HCT116 (cell line): ENCODE measurements around the gene SYNJ2. TPM values are rescaled to one million over a fixed set of nuclear protein-coding genes. Genes with fewer than 3 reads are reported as not detected.

Source experiments
- ATAC-seq: fragments of 200-7000 bp; cut with Tn5 transposase; 2 replicates; pipeline ENCODE4 v1.9.1; 2020; ENCODE audit warnings: mild to moderate bottlenecking, moderate library complexity
- BruUV-seq: library from RNA; stranded (reverse); fragments of 400-500 nt; replicated peaks from 2 replicates; lab custom pipeline; 2021; lab: Mats Ljungman, UMichigan
- CTCF ChIA-PET: fragments of 300-600 bp; sonication (Branson Sonifier 250); formaldehyde crosslinking; loops from one replicate; lab custom pipeline; 2021; ENCODE audit warnings: antibody characterized with exemption; lab: Charles Lee
- POLR2A ChIA-PET: fragments of 300-600, 350-600 bp; sonication (Branson Sonifier 250); formaldehyde crosslinking; loops from one replicate; lab custom pipeline; 2021; ENCODE audit warnings: antibody characterized with exemption; lab: Charles Lee
- RAD21 ChIA-PET, 2 experiments: fragments of 300-600 bp; sonication (Branson Sonifier 250); formaldehyde crosslinking; loops; one replicate each; lab custom pipeline; 2023; ENCODE audit warnings: low total read pairs in 2 of 2; ENCODE audit not compliant: uncharacterized antibody in 2 of 2, unreplicated experiment in 2 of 2, low non-redundant PET in 1 of 2; lab: Charles Lee
- DNase-seq: peaks from one replicate; pipeline ENCODE4 v3.0.0-alpha.2; 2010; ENCODE audit warnings: low read depth, low spot score
- H2AFZ ChIP-seq: fragments of 200-600 bp; shearing (Covaris generic), sonication (generic); 2 replicates; pipeline ENCODE4 v1.6.1; 2017; ENCODE audit warnings: low read depth, mixed run types, mixed read lengths, antibody characterized with exemption, low read length; ENCODE audit not compliant: poor library complexity, severe bottlenecking
- H3K27ac ChIP-seq: 2 replicates; pipeline ENCODE4 v1.5.1; 2012; ENCODE audit warnings: low read depth, low read length
- H3K27me3 ChIP-seq: fragments of 200-600 bp; sonication (generic); 2 replicates; pipeline ENCODE4 v1.6.1; 2016; ENCODE audit warnings: mixed run types, low read length, mixed read lengths; ENCODE audit not compliant: insufficient read depth
- H3K36me3 ChIP-seq, 2 experiments: fragments of 200-500 bp in 1 of 2; fragments of 200-600 bp in 1 of 2; sonication (Bioruptor generic) in 1 of 2; sonication (generic) in 1 of 2; 2 replicates each; pipeline versions ENCODE4 v1.5.1 to v1.6.1; 2014 to 2016; ENCODE audit warnings: low read length in 2 of 2, inconsistent platforms in 1 of 2, mixed read lengths in 1 of 2, mixed run types in 1 of 2; ENCODE audit not compliant: insufficient read depth in 2 of 2, control insufficient read depth in 1 of 2
- H3K4me1 ChIP-seq, 2 experiments: fragments of 200-600 bp in 1 of 2; sonication (generic) in 1 of 2; 2 replicates each; pipeline versions ENCODE4 v1.5.1 to v1.6.1; 2012 to 2017; ENCODE audit warnings: low read length in 2 of 2, inconsistent platforms in 1 of 2, mild to moderate bottlenecking in 1 of 2, mixed read lengths in 1 of 2, mixed run types in 1 of 2, moderate library complexity in 1 of 2; ENCODE audit not compliant: insufficient read depth in 2 of 2, control insufficient read depth in 1 of 2
- H3K4me2 ChIP-seq: fragments of 200-600 bp; sonication (generic); 2 replicates; pipeline ENCODE4 v1.6.1; 2017; ENCODE audit warnings: mixed run types, low read length, mixed read lengths
- H3K4me3 ChIP-seq, 2 experiments: fragments of 200-600 bp in 1 of 2; sonication (generic) in 1 of 2; replicated peaks in 1 of 2; 2 replicates each; pipeline ENCODE4 v1.5.1; 2011 to 2016; ENCODE audit warnings: low read length in 2 of 2, control low read depth in 1 of 2, low read depth in 1 of 2, mild to moderate bottlenecking in 1 of 2, mixed read lengths in 1 of 2, mixed run types in 1 of 2
- H3K79me2 ChIP-seq: fragments of 200-600 bp; sonication (generic); 2 replicates; pipeline ENCODE4 v1.6.1; 2017; ENCODE audit warnings: mild to moderate bottlenecking, mixed run types, low read length, moderate library complexity, mixed read lengths; ENCODE audit not compliant: insufficient read depth
- H3K9ac ChIP-seq: fragments of 200-600 bp; sonication (generic); 2 replicates; pipeline ENCODE4 v1.6.1; 2016; ENCODE audit warnings: low read length, mixed read lengths
- H3K9me2 ChIP-seq: fragments of 200-600 bp; sonication (generic), shearing (Covaris generic); 2 replicates; pipeline ENCODE4 v1.6.1; 2017; ENCODE audit warnings: mixed run types, mild to moderate bottlenecking, moderate library complexity; ENCODE audit not compliant: insufficient read depth
- H3K9me3 ChIP-seq, 2 experiments: fragments of 200-500 bp in 1 of 2; fragments of 200-600 bp in 1 of 2; sonication (Bioruptor generic) in 1 of 2; sonication (generic) in 1 of 2; 2 replicates each; pipeline ENCODE4 v1.6.1; 2014 to 2017; ENCODE audit warnings: low read length in 2 of 2, mixed read lengths in 2 of 2, inconsistent platforms in 1 of 2, low read depth in 1 of 2, mild to moderate bottlenecking in 1 of 2, mixed run types in 1 of 2, moderate library complexity in 1 of 2; ENCODE audit not compliant: control insufficient read depth in 1 of 2, insufficient read depth in 1 of 2
- H4K20me1 ChIP-seq: fragments of 200-600 bp; sonication (generic), shearing (Covaris generic); 2 replicates; pipeline ENCODE4 v1.6.1; 2017; ENCODE audit warnings: mixed run types, mild to moderate bottlenecking, moderate library complexity; ENCODE audit not compliant: insufficient read depth
- CBX3 ChIP-seq: IDR thresholded peaks from 2 replicates; pipeline ENCODE4 v1.6.1; 2012; ENCODE audit warnings: low read depth
- EGR1 ChIP-seq: IDR thresholded peaks from 2 replicates; pipeline ENCODE4 v1.6.1; 2012; ENCODE audit warnings: low read depth
- JUND ChIP-seq: IDR thresholded peaks from 2 replicates; pipeline ENCODE4 v1.6.1; 2012
- MAX ChIP-seq: IDR thresholded peaks from 2 replicates; pipeline ENCODE4 v1.6.1; 2012
- RAD21 ChIP-seq: IDR thresholded peaks from 2 replicates; pipeline ENCODE4 v1.6.1; 2012; ENCODE audit warnings: low read depth, mild to moderate bottlenecking
- REST ChIP-seq: IDR thresholded peaks from 2 replicates; pipeline ENCODE4 v1.6.1; 2012; ENCODE audit warnings: low read depth
- SRF ChIP-seq: IDR thresholded peaks from 2 replicates; pipeline ENCODE4 v1.6.1; 2012; ENCODE audit warnings: low read depth
- ZFX ChIP-seq: fragments of 450-650 bp; IDR thresholded peaks from 2 replicates; pipeline ENCODE4 v1.6.1; 2017
- intact Hi-C: fragments of 100-400 bp; cut with micrococcal nuclease; formaldehyde crosslinking; loops from 2 replicates; pipeline ENCODE4 v1.10.0; 2022
- total RNA-seq: library from RNA; stranded (reverse); gene quantifications from one replicate; pipeline ENCODE4 v1.2.1, GENCODE V29; 2021; ENCODE audit not compliant: unreplicated experiment

Gene SYNJ2
- total RNA-seq, 1 experiment from 2014 or later: 23.9 TPM

- no peak for TF ChIP-seq REST
- no peak for TF ChIP-seq RAD21
Measured at GRCh38 chr6:158011980-158012566, 30.4 kb downstream of the SYNJ2 start (continued).

- intact Hi-C loops: no loop called here
- Histone ChIP-seq H3K79me2 (peaks cover 47% of the 10 kb centered on the region), H3K9me2 (no peaks in the 10 kb centered on the region), H3K4me2 (no peak overlapping the region), H3K27me3 (no peaks in the 10 kb centered on the region), H3K4me3 (no peak overlapping the region), H3K36me3 (peaks cover 0 to 3% of the 10 kb centered on the region in 2 experiments; a peak in 1 of 4 replicates), H2AFZ (no peak overlapping the region), H4K20me1 (no peaks in the 10 kb centered on the region), H3K4me1 (no peaks in the 10 kb centered on the region; a peak in 2 of 4 replicates), H3K9ac (no peak overlapping the region), H3K9me3 (no peaks in the 10 kb centered on the region), H3K27ac (no peak overlapping the region)
- ChIA-PET CTCF (interaction anchor here (1.0 kb wide), 1 partner anchor 58 kb away, joined by 3 read pairs; no protein-coding TSS in a partner anchor), RAD21 (no interaction called here), POLR2A (no interaction called here)
- DNase-seq: no peak
- no TSS peak for BruUV-seq
- no peak for ATAC-seq
- no peak for TF ChIP-seq EGR1
- TF ChIP-seq CBX3: no peak
- TF ChIP-seq REST: no peak
- TF ChIP-seq SRF: no peak
- TF ChIP-seq MAX: no peak
- TF ChIP-seq JUND: no peak
- TF ChIP-seq ZFX: no peak
Measured at GRCh38 chr6:158013904-158014504, 32.3 kb downstream of the SYNJ2 start.
